ENCODE results near the gene MIS12. TPM values are rescaled to one million over a fixed set of nuclear protein-coding genes. Genes with fewer than 3 reads are reported as not detected.

Gene MIS12
- total RNA-seq, 1 donor from 2014 or later, result 14.0 TPM

- Mint-ChIP-seq H3K36me3 (ENCODE audit: low read depth) (peaks cover 34% of the 10 kb centered on the region), H3K27ac (ENCODE audit: unreplicated experiment) (no peak overlapping the region), H3K4me1 (ENCODE audit: low read depth) (peaks cover 26% of the 10 kb centered on the region), H3K27me3 (ENCODE audit: low read depth) (no peaks in the 10 kb centered on the region), H3K4me3 (ENCODE audit: unreplicated experiment) (no peak overlapping the region), H3K9me3 (ENCODE audit: low read depth) (no peaks in the 10 kb centered on the region)
- no peak for DNase-seq (ENCODE audit: low spot score)
- TF ChIP-seq CTCF (IDR thresholded peaks at IDR 0.05), result no peak
These were observed 5.4 kb upstream of the MIS12 start for GRCh38 chr17:5480962-5481361.

GRCh38 chr17:5481451-5481850 lies 4.9 kb upstream of the MIS12 start:
- H3K27me3 Mint-ChIP-seq (ENCODE audit: low read depth), result no peaks in the 10 kb centered on the region
- no peak for TF ChIP-seq CTCF (IDR thresholded peaks at IDR 0.05)
- no peak for DNase-seq (ENCODE audit: low spot score)
- peaks cover 34% of the 10 kb centered on the region for H3K36me3 Mint-ChIP-seq (ENCODE audit: low read depth)
- no peak overlapping the region for H3K27ac Mint-ChIP-seq (ENCODE audit: unreplicated experiment)
- H3K4me3 Mint-ChIP-seq (ENCODE audit: unreplicated experiment), result no peak overlapping the region
- H3K9me3 Mint-ChIP-seq (ENCODE audit: low read depth), result no peaks in the 10 kb centered on the region
- peaks cover 26% of the 10 kb centered on the region for H3K4me1 Mint-ChIP-seq (ENCODE audit: low read depth)

- peaks cover 20% of the 10 kb centered on the region for H3K36me3 Mint-ChIP-seq (ENCODE audit: low read depth)
- peaks cover 2% of the 10 kb centered on the region for H3K9me3 Mint-ChIP-seq (ENCODE audit: low read depth)
- peaks cover 45% of the 10 kb centered on the region for H3K4me1 Mint-ChIP-seq (ENCODE audit: low read depth)
- no peaks in the 10 kb centered on the region for H3K27me3 Mint-ChIP-seq (ENCODE audit: low read depth)
- TF ChIP-seq CTCF (IDR thresholded peaks at IDR 0.05), result no peak
- peak within 1 kb of the TSS; percentile 98 for H3K27ac Mint-ChIP-seq (ENCODE audit: unreplicated experiment)
- peak within 1 kb of the TSS; percentile 95 for H3K4me3 Mint-ChIP-seq (ENCODE audit: unreplicated experiment)
- no peak for DNase-seq (ENCODE audit: low spot score)
These were observed 828 bp upstream of the MIS12 start, which contains the start of gene DERL2 for GRCh38 chr17:5485270-5486205. TSS of gene DERL2 (minus strand) at chr17:5486178. CDS start at chr17:5486161, 17 bp downstream.

- peaks cover 14% of the 10 kb centered on the region for H3K36me3 Mint-ChIP-seq (ENCODE audit: low read depth)
- no peak overlapping the region for H3K4me3 Mint-ChIP-seq (ENCODE audit: unreplicated experiment)
- H3K4me1 Mint-ChIP-seq (ENCODE audit: low read depth), result peaks cover 40% of the 10 kb centered on the region
- no peak for TF ChIP-seq CTCF (IDR thresholded peaks at IDR 0.05)
- peaks cover 10% of the 10 kb centered on the region for H3K9me3 Mint-ChIP-seq (ENCODE audit: low read depth)
- no peaks in the 10 kb centered on the region for H3K27me3 Mint-ChIP-seq (ENCODE audit: low read depth)
- DNase-seq (ENCODE audit: low spot score), result no peak
- H3K27ac Mint-ChIP-seq (ENCODE audit: unreplicated experiment), result no peak overlapping the region
These were observed 2.4 kb downstream of the MIS12 start for GRCh38 chr17:5488752-5489151.

GRCh38 chr17:5492970-5493369 lies 6.6 kb downstream of the MIS12 start:
- TF ChIP-seq CTCF (IDR thresholded peaks at IDR 0.05), result no peak
- H3K36me3 Mint-ChIP-seq (ENCODE audit: low read depth), result peaks cover 10% of the 10 kb centered on the region
- H3K27ac Mint-ChIP-seq (ENCODE audit: unreplicated experiment), result no peak overlapping the region
- no peak overlapping the region for H3K4me3 Mint-ChIP-seq (ENCODE audit: unreplicated experiment)
- H3K27me3 Mint-ChIP-seq (ENCODE audit: low read depth), result no peaks in the 10 kb centered on the region
- peaks cover 7% of the 10 kb centered on the region for H3K9me3 Mint-ChIP-seq (ENCODE audit: low read depth)
- peaks cover 7% of the 10 kb centered on the region for H3K4me1 Mint-ChIP-seq (ENCODE audit: low read depth)
- DNase-seq (ENCODE audit: low spot score), result no peak
